HG02970 (cell line): ENCODE measurements around the gene UBE2Q2.

Source experiments
- ATAC-seq: cut with Tn5 transposase; IDR thresholded peaks from one replicate; pipeline ENCODE4 v1.9.1; 2021; ENCODE audit warnings: mild to moderate bottlenecking, moderate library complexity, moderate number of reproducible peaks; ENCODE audit not compliant: unreplicated experiment, low FRiP score

Gene UBE2Q2

DNA sequence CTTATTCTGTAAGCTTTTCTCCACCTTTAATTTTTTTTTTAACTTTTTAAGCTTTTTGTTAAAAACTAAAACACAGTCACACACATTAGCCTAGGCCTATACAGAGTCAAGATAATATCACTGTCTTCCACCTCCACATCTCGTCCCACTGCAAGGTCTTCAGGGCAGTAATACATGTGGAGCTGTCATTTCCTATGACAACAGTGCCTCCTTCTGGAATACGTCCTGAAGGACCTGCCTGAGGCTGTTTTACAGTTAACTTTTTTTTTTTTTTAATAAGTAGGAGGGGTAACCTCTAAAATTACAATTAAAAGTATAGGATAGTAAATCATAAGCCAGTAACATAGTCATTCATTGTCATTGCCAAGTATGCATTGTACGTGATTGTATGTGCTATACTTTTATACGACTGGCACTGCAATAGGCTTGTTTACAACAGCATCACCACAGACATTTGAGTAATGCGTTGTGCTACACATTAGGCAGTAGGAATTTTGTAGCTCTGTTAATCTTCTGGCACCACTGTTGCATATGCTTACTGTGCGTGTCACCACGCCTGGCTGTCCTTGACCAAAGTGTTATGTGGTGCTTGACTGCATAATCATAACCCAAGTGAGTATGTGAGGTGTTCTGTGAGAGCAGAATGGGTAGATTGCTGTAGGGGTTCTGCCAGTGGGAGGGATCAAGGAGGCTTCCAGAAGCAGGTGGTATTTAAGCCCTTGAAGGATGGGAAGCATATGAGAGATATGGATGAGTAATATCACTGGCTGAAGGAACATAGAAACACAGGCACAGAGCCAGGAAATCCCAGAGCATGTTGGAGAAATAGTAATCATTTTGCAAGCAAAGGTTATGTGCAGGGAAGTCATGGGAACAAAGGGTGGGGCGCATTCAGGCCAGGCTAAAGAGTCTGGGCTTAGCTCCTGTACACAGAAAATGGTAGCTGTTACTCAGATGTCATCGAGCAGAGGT, 78.8 kb downstream of the UBE2Q2 start:
- no peak for ATAC-seq

DNA sequence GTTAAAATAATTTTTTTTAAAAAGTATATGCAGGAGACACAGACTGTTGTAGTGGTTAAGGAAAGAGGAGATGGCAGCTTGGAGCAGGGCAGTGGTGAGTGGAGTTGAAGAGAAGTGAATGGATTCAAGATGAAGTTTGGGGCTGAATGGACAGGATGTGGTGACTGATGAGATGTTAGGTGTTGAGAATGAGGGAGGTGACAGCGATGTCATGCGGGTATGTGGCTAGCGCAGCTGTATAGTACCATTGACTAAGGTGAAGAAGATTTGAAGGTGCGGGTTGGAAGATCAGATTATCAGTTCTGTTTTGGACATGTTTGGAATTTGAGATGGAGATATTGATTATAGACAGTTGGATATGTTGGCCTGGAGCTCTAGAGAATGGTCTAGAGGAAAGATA, 80.5 kb downstream of the UBE2Q2 start:
- ATAC-seq = no peak

- no peak for ATAC-seq
Measured at GRCh38 chr15:75924576-75924975, 81.3 kb downstream of the UBE2Q2 start.

- ATAC-seq = no peak
Measured at GRCh38 chr15:75925440-75925839, 82.2 kb downstream of the UBE2Q2 start.

GRCh38 chr15:75926931-75927330, 83.7 kb downstream of the UBE2Q2 start:
- no peak for ATAC-seq

DNA sequence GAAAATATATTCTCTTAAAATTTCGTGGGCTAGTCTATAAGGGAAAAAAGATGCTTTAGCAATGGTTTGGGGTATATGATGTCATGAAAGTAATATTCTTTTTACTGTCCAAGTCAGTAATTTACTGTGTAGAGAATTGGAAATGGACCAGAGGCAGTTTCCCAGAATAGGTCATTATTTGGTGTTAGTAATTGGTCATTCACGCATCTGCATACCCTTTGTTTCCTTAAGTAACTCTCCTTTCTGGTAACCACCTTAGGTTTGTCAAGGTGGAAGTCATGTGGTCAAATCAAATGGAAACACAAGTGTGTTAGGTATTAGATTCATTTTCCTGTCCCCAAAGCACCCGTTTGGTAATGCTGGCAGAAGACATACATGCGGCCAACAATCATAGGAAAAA, 84.4 kb downstream of the UBE2Q2 start:
- ATAC-seq = no peak

DNA sequence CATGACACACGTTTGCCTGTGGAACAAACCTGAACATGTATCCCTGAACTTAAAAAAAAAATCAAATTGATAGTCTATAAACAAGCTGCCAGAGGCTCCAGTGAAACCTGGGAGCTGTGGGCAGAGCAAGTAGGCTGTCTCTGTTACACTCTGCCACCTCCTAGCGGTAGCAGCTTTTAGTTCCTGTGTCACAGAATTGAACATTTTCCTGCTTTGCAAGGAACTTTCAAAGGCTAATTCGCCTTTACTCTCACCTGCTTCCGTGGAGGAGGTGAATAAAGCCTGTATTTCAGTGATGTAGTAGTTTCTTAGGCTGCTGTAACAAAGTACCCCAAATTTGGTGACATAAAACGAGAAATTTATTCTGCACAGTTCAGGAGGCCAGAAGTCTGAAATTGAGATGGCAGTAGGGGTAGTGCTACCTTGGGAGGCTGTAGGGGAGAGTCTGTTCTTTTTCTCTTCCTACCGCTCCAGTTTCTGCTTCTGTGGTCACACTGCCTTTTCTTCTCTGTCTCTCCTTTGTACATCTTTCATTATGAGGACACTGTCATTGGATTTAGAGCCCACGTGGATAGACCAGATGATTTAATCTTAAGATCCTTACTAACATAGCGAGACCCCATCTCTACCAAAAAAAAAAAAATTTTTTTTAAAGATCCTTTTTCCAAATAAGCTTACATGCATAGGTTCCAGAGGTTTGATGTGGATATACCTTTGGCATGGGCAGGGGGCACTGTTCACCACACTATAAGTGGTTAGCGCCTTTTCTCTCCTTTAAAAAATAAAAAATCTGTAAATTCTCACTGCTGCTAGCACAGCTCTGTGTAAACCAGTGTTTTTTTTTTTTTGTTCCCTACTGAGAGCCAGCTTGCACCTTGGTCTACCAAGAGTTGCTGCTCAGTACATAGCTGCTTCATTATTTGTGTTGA, 85.7 kb downstream of the UBE2Q2 start:
- ATAC-seq = no peak

GRCh38 chr15:75929799-75930565, 86.7 kb downstream of the UBE2Q2 start:
- ATAC-seq = no peak

GRCh38 chr15:75930866-75931265, 87.6 kb downstream of the UBE2Q2 start:
- ATAC-seq = no peak

GRCh38 chr15:75942464-75942863, 99.2 kb downstream of the UBE2Q2 start:
- ATAC-seq = no peak

- no peak for ATAC-seq
Measured at GRCh38 chr15:75943246-75943645, 100.0 kb downstream of the UBE2Q2 start.

DNA sequence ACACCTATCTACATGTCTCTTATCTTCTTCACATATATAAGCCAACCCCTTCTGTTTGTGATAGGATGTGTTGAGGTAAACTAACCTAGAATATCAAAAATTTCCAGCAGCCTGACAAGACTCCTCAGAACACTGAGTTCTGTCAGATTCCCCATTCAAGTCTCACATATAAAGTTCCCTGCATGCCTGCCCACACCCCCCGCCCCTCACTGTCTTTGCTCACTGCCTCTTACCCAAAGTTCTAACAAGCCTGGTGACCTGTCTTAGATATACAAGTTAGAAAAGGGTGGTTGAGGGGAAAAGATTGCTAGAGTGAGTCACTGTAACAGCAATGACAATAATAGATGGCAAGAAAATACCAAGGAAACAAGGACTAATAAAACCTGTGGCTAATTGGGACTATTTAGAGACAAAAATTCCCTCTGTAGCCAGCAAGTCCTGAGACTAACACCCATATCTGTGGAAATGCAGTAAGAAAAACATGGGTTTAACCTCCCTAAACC, 100.5 kb downstream of the UBE2Q2 start:
- no peak for ATAC-seq

- ATAC-seq = no peak
Measured at GRCh38 chr15:75945953-75946352, 102.7 kb downstream of the UBE2Q2 start.

GRCh38 chr15:75947092-75947491, 103.8 kb downstream of the UBE2Q2 start:
- no peak for ATAC-seq

DNA sequence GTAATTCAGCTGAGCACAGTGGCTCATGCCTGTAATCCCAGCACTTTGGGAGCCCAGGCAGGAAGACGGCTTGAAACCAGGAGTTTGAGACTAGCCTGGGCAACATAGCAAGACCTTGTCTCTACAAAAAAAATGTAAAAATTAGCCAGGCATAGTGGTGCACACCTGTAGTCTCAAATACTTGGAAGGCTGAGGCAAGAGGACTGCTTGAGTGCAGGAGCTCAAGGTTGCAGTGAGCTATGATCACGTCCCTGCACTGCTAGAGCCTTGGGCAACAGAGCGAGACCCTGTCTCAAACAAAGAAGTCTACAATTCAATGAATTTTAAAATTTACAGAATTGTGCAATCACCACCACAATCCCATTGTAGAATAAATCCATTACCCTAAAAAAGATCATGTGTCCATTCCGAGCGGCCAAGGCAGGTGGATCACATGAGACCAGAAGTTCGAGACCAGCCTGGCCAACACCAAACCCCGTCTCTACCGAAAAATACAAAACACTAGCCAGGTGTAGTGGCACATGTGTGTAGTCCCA, 105.6 kb downstream of the UBE2Q2 start:
- ATAC-seq = no peak
